Breast epithelium (tissue), 4 donors: ENCODE results near the gene SUSD6. TPM values are rescaled to one million over a fixed set of nuclear protein-coding genes. Genes with fewer than 3 reads are reported as not detected.

Experiments
- DNase-seq, 2 donors: peaks; one replicate each; pipeline ENCODE4 v3.0.0-alpha.2; 2019; ENCODE audit warnings: low spot score in 2 of 2
- H3K27ac ChIP-seq, 2 donors: fragments of 200-600 bp; sonication (generic) in 1 of 2; one replicate each; pipeline ENCODE4 v1.5.1; 2016 to 2019; ENCODE audit warnings: mild to moderate bottlenecking in 1 of 2
- H3K27me3 ChIP-seq, 2 donors: fragments of 200-600 bp; sonication (generic) in 1 of 2; one replicate each; pipeline versions ENCODE4 v1.5.1 to v1.6.0; 2017 to 2019; ENCODE audit warnings: control low read depth in 1 of 2, mild to moderate bottlenecking in 1 of 2
- H3K36me3 ChIP-seq: fragments of 200-600 bp; one replicate; pipeline ENCODE4 v1.5.1; 2019
- H3K4me1 ChIP-seq, 2 donors: fragments of 200-600 bp; sonication (generic); one replicate each; pipeline ENCODE4 v1.5.1; 2016 to 2019; ENCODE audit warnings: control low read depth in 1 of 2
- H3K4me3 ChIP-seq, 3 donors: fragments of 200-600 bp; sonication (generic); 1 replicate in 2 of 3; 2 replicates in 1 of 3; pipeline ENCODE4 v1.5.1; 2016 to 2019; ENCODE audit warnings: mild to moderate bottlenecking in 3 of 3, moderate library complexity in 2 of 3
- H3K9me3 ChIP-seq, 2 donors: fragments of 200-600 bp; sonication (generic) in 1 of 2; one replicate each; pipeline ENCODE4 v1.5.1; 2016 to 2019; ENCODE audit warnings: control low read depth in 1 of 2
- POLR2A ChIP-seq: fragments of 450-650 bp; IDR thresholded peaks from one replicate; pipeline ENCODE4 v1.6.1; 2016; ENCODE audit warnings: antibody characterized with exemption, mild to moderate bottlenecking, moderate library complexity
- POLR2AphosphoS5 ChIP-seq, 3 donors: sonication (generic); formaldehyde crosslinking; IDR thresholded peaks; one replicate each; pipeline ENCODE4 v1.6.1; 2017; ENCODE audit warnings: antibody characterized with exemption in 3 of 3
- intact Hi-C: fragments of 100-400 bp; cut with DNase I; formaldehyde crosslinking; loops from one replicate; pipeline ENCODE4 v1.15.1; 2023; ENCODE audit warnings: low total_unique reads
- total RNA-seq, 3 donors: library from RNA; depleted of rRNA; stranded (reverse); fragments of >200 nt; gene quantifications; one replicate each; pipeline ENCODE4 v1.1.0, GENCODE V29; 2016
- TF ChIP-seq, protein P1 (sequence below), 3 donors: fragments of 450-650 bp; IDR thresholded peaks; one replicate each; pipeline ENCODE4 v1.5.1; 2016 to 2017; ENCODE audit warnings: antibody characterized with exemption in 3 of 3, mild to moderate bottlenecking in 3 of 3, moderate library complexity in 3 of 3

Gene SUSD6, protein sequence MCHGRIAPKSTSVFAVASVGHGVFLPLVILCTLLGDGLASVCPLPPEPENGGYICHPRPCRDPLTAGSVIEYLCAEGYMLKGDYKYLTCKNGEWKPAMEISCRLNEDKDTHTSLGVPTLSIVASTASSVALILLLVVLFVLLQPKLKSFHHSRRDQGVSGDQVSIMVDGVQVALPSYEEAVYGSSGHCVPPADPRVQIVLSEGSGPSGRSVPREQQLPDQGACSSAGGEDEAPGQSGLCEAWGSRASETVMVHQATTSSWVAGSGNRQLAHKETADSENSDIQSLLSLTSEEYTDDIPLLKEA
- total RNA-seq, result 10 to 100 TPM; 30.2 to 55.9 (median 55.7) TPM

DNA sequence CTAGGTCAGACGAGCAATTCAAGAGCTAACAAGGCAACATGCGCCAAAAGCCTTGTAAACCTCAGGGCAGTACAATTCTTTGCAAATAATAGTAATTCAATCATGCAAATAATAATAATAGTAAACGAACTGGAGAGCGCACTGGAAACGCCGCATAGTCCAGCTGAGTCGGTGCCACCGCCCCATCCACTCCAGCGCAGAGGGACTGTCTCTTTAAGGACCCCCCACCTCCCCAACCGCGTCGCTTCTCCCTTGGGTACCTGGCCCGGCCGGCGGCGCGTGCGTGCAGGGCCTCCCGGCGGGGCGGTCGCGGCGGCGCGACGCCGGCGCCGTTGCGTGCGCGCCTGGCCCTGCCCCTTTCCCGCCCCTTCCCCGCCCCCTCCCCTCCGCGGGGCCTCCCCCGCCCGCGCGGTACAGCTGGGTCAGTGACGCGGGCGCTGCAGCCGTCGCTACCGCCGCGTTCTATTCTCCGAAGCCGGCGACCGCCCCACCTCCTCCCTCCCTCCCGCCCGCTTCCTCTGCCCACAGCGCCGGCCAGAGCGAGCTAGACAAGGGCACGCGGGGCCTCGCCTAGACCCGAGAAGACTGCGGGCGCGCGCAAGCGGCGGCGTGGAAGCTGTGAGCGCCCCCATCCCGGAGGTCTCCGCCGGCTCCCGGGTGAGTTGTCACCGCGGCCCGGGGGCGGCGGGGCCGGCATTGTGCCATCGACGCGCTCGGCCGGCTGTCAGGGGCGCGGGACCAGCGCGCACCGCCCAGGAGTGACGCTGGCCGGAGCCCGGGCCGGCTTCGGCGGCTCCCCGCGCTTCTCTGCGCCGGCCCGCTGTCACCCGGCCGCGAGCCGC is at the start of gene SUSD6:
SUSD6 (plus strand) TSS at position 425 of the 842 bp plus-strand sequence. CDS start 46,997 bp downstream, outside the sequence.
- Histone ChIP-seq H3K4me3 (peak within 1 kb of the TSS; percentile 89 to 98 (median 90)), H3K9me3 (no peaks in the 10 kb centered on the region), H3K4me1 (peaks cover 4 to 27% of the 10 kb centered on the region in 2 donors), H3K27me3 (no peaks in the 10 kb centered on the region), H3K27ac (peak within 1 kb of the TSS; percentile 97 to 99), H3K36me3 (no peaks in the 10 kb centered on the region)
- intact Hi-C loops, result loop anchor here (10.0 kb wide), 1 partner anchor 63 kb away; no protein-coding TSS in a partner anchor
- DNase-seq, result peak; percentile 88 to 89
- TF ChIP-seq POLR2A (no peak), POLR2AphosphoS5 (IDR thresholded peaks at IDR 0.05) (peak; percentile 34 to 82 (median 51))
- TF ChIP-seq, protein P1, sequence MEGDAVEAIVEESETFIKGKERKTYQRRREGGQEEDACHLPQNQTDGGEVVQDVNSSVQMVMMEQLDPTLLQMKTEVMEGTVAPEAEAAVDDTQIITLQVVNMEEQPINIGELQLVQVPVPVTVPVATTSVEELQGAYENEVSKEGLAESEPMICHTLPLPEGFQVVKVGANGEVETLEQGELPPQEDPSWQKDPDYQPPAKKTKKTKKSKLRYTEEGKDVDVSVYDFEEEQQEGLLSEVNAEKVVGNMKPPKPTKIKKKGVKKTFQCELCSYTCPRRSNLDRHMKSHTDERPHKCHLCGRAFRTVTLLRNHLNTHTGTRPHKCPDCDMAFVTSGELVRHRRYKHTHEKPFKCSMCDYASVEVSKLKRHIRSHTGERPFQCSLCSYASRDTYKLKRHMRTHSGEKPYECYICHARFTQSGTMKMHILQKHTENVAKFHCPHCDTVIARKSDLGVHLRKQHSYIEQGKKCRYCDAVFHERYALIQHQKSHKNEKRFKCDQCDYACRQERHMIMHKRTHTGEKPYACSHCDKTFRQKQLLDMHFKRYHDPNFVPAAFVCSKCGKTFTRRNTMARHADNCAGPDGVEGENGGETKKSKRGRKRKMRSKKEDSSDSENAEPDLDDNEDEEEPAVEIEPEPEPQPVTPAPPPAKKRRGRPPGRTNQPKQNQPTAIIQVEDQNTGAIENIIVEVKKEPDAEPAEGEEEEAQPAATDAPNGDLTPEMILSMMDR (IDR thresholded peaks at IDR 0.05), result peak in 1 of 3 donors; percentile 7

DNA sequence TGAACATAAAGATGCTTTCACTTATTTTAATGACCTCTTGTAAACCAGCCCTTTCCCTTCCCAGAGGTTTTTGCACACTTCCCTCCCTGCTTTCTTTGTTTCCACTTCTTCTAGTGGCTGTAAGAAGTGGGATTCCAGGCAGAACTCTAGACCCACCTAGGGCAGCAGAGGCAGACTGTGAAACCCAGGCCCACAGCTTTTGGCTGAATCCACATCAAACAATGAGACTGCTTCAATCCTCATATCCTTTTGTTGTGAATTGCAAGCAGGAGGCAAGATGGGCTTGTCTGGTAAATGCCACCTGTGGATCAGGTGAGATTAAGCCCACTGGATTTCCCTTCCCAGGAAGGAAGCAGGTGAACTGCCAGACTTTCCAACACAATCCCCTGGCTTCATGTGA is 49.5 kb upstream of the SUSD6 start:
- H3K36me3 ChIP-seq, result no peaks in the 10 kb centered on the region
- H3K9me3 ChIP-seq, result no peaks in the 10 kb centered on the region
- no peak for DNase-seq
- peaks cover 0 to 24% of the 10 kb centered on the region in 2 donors for H3K27me3 ChIP-seq
- TF ChIP-seq POLR2A (no peak), POLR2AphosphoS5 (IDR thresholded peaks at IDR 0.05) (no peak)
- TF ChIP-seq, protein P1 (IDR thresholded peaks at IDR 0.05), result no peak
- no peak overlapping the region for H3K4me3 ChIP-seq
- no peaks in the 10 kb centered on the region for H3K4me1 ChIP-seq
- H3K27ac ChIP-seq, result no peak overlapping the region
- intact Hi-C loops, result no loop called here

DNA sequence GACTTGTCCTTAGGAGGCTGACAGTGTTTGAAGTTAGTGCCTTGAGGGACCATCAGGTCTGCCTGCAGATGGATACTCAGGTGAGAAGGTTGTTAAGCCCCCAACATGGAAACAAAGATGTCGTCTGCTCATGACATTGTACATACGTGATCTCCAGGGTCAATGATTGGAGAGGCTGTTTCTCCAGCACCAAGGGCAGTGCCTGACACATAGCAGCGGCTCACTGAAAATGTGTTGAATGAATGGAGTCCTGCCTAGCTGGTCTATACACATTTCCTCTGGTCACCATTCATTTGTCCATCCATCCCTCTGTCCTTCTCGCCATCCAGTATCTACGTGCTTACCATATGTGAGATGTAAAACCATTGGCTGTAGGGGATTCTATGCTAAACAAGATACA is 43.8 kb upstream of the SUSD6 start:
- Histone ChIP-seq H3K36me3 (no peaks in the 10 kb centered on the region), H3K4me1 (peaks cover 5 to 10% of the 10 kb centered on the region in 2 donors), H3K9me3 (no peaks in the 10 kb centered on the region), H3K4me3 (no peak overlapping the region), H3K27me3 (peaks cover 0 to 71% of the 10 kb centered on the region in 2 donors), H3K27ac (no peak overlapping the region)
- no peak for DNase-seq
- intact Hi-C loops, result no loop called here
- TF ChIP-seq POLR2AphosphoS5 (IDR thresholded peaks at IDR 0.05), result no peak
- TF ChIP-seq, protein P1 (IDR thresholded peaks at IDR 0.05), result no peak
- TF ChIP-seq POLR2A, result no peak

DNA sequence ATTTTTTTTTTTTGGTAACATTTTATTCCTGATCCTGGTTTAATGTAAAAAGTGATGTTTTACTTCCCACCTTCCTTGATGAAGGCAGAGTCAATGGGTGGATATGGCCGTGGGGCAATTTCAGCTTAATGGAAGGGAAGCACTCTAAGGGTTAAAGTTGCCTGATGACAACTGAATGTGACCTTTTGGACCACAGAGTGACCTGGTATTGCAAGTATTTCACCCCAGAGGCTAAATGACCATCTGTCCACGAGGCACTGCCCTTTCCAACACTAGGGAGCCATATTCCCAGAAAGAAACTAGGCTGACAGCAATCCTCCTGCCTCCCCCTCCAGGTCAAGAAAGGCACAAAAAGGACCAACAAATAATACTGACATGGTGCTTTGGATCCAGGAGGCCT is 41.5 kb upstream of the SUSD6 start:
- H3K4me1 ChIP-seq, result peaks cover 5 to 17% of the 10 kb centered on the region in 2 donors
- no peaks in the 10 kb centered on the region for H3K36me3 ChIP-seq
- no peak overlapping the region for H3K4me3 ChIP-seq
- intact Hi-C loops, result no loop called here
- DNase-seq, result no peak
- no peak overlapping the region for H3K27ac ChIP-seq
- peaks cover 5 to 77% of the 10 kb centered on the region in 2 donors for H3K27me3 ChIP-seq
- H3K9me3 ChIP-seq, result peaks cover 0 to 3% of the 10 kb centered on the region in 2 donors
- TF ChIP-seq, protein P1 (IDR thresholded peaks at IDR 0.05), result no peak
- TF ChIP-seq POLR2AphosphoS5 (IDR thresholded peaks at IDR 0.05) (no peak), POLR2A (no peak)
